Measurements from ENCODE around the gene AGER. TPM values are rescaled to one million over a fixed set of nuclear protein-coding genes. Genes with fewer than 3 reads are reported as not detected.
A peak's percentile ranks its signal among the peaks of the same experiment; 100 is the strongest.

Gene AGER
- total and polyA plus RNA-seq, 9 of the 15 experiments (the other 6 are each of a cell fraction or from before 2014, with no cell fraction given) = 1.2 to 11.5 (median 4.1) TPM

DNA sequence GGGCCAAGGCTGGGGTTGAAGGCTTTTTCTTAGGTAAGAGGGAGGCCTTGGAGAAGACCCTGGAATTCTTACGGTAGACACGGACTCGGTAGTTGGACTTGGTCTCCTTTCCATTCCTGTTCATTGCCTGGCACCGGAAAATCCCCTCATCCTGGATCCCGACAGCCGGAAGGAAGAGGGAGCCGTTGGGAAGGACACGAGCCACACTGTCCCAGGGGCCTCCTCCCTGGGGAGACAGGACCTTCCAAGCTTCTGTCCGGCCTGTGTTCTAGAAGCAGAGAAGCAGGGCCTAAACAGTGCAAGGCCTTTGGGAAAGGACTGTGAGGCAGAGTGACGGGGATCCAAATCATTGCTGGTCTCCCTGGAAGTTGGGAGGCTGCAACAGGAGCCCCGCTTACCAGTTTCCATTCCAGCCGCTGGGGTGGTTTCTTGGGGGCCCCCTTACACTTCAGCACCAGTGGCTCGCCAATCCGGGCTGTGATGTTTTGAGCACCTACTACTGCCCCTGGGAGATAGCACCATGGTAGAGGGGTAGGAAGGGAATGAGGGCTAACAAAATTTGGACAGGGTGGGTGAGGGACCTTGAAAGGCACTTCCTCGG is 470 bp downstream of the AGER start:
- FAIRE-seq (no peak), DNase-seq (ENCODE audit: extremely low read depth in 1 of 4, low spot score in 3 of 4) (no peak), ATAC-seq (no peak)
- peaks cover 7% of the 10 kb centered on the region for H3K9me1 ChIP-seq (ENCODE audit: control insufficient read depth, insufficient read depth, low read length)
- no peaks in the 10 kb centered on the region for H4K20me1 ChIP-seq (replicated peaks; ENCODE audit: control insufficient read depth, insufficient read depth, low read length)
- peak; percentile 47; the same call in 1 of the 2 replicates for TF ChIP-seq POLR2G (IDR thresholded peaks at IDR 0.05; ENCODE audit: low read depth, low read length)
- TF ChIP-seq RBFOX2 (IDR thresholded peaks at IDR 0.05; ENCODE audit: low read depth, low read length) = peak; percentile 52; the same call in 1 of the 2 replicates
- peak; percentile 25 for TF ChIP-seq HNRNPLL (IDR thresholded peaks at IDR 0.05; ENCODE audit: low read depth, low read length, poor library complexity, severe bottlenecking)
- TF ChIP-seq, protein P1, sequence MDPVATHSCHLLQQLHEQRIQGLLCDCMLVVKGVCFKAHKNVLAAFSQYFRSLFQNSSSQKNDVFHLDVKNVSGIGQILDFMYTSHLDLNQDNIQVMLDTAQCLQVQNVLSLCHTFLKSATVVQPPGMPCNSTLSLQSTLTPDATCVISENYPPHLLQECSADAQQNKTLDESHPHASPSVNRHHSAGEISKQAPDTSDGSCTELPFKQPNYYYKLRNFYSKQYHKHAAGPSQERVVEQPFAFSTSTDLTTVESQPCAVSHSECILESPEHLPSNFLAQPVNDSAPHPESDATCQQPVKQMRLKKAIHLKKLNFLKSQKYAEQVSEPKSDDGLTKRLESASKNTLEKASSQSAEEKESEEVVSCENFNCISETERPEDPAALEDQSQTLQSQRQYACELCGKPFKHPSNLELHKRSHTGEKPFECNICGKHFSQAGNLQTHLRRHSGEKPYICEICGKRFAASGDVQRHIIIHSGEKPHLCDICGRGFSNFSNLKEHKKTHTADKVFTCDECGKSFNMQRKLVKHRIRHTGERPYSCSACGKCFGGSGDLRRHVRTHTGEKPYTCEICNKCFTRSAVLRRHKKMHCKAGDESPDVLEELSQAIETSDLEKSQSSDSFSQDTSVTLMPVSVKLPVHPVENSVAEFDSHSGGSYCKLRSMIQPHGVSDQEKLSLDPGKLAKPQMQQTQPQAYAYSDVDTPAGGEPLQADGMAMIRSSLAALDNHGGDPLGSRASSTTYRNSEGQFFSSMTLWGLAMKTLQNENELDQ (CRISPR knock-in tag; IDR thresholded peaks at IDR 0.05; ENCODE audit: borderline replicate concordance) = no peak
- H3K4me2 ChIP-seq (ENCODE audit: insufficient read depth, low read length) = no peak overlapping the region
- no peak overlapping the region for H3K4me3 ChIP-seq
- peak overlapping the region; percentile 5 to 9; a peak in 3 of 4 replicates for H3K9ac ChIP-seq (ENCODE audit: insufficient read depth in 1 of 2, low read depth in 2 of 2, low read length in 2 of 2)
- H3K36me3 ChIP-seq (ENCODE audit: control insufficient read depth, insufficient read depth, low read length) = peaks cover 80% of the 10 kb centered on the region; the same call in 2 of the 3 replicates
- ChIA-PET POLR2A (interaction anchor here (0.8 to 1.7 kb wide), 3 partner anchors 10 to 231 kb away, joined by 3 to 7 read pairs (median 6); partner anchors contain the start of gene GPSM3), CTCF (ENCODE audit: low intra/inter-chr PET ratio) (no interaction called here)
- BruUV-seq (replicated peaks) = no TSS peak
- in situ Hi-C loops (cut with MboI) (no loop called here), intact Hi-C loops (cut with micrococcal nuclease) (no loop called here)
- peak overlapping the region; percentile 56; the same call in 2 of the 3 replicates for H3K27ac ChIP-seq (ENCODE audit: extremely low read depth, low read depth, low read length)
- H3K27me3 ChIP-seq (ENCODE audit: control insufficient read depth in 2 of 2, insufficient read depth in 2 of 2, low read length in 2 of 2) = no peaks in the 10 kb centered on the region
- no peaks in the 10 kb centered on the region for H3K9me3 ChIP-seq (replicated peaks; ENCODE audit: control insufficient read depth, insufficient read depth, low read depth, low read length)
- 93% methylated on average over 15 of the region's 15 CpGs for whole genome bisulfite sequencing (ENCODE audit: insufficient coverage, low coverage, missing lambda C conversion rate)
- H3K79me2 ChIP-seq (ENCODE audit: control insufficient read depth, insufficient read depth, low read length) = peaks cover 61% of the 10 kb centered on the region
- no peak overlapping the region for H2AFZ ChIP-seq (ENCODE audit: low read depth, low read length)
- peaks cover 59 to 63% of the 10 kb centered on the region in 2 experiments for H3K4me1 ChIP-seq (replicated peaks in 1 of 2; ENCODE audit: control insufficient read depth in 2 of 2, insufficient read depth in 2 of 2, low read length in 2 of 2)
